Fibroblast of mammary gland (primary cell): ENCODE results near the gene PPP1R16B.

Source experiments
- DNase-seq: peaks from one replicate; pipeline ENCODE4 v3.0.0-alpha.2; 2010; ENCODE audit warnings: low read depth
- H3K4me3 ChIP-seq: 2 replicates; pipeline ENCODE4 v1.5.1; 2011; ENCODE audit warnings: low read depth, mild to moderate bottlenecking, low read length, moderate library complexity; ENCODE audit not compliant: control insufficient read depth
- TF ChIP-seq, protein P1 (sequence below): conservative IDR thresholded peaks from 2 replicates; pipeline ENCODE4 v1.5.1; 2011; ENCODE audit warnings: low read depth, low read length, inconsistent platforms; ENCODE audit not compliant: control insufficient read depth, insufficient read depth

The PPP1R16B gene

DNA sequence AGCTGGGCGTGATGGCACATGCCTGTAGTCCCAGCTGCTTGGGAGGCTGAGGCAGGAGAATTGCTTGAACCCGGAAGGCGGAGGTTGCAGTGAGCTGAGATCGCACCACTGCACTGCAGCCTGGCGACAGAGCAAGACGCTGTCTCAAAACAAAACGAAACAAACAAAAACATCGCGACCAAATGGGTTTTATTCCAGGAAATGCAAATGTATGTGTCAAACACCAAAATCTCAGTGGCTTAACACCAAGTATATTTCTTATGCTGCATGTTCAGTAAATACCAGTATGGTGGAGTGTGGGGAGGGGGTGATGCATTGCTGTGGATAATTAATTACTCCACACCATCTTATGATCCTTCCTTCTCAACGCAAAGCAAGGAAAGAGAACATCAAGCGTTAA is 29.1 kb upstream of the PPP1R16B start:
- H3K4me3 ChIP-seq = no peak overlapping the region
- no peak for DNase-seq
- TF ChIP-seq, protein P1, sequence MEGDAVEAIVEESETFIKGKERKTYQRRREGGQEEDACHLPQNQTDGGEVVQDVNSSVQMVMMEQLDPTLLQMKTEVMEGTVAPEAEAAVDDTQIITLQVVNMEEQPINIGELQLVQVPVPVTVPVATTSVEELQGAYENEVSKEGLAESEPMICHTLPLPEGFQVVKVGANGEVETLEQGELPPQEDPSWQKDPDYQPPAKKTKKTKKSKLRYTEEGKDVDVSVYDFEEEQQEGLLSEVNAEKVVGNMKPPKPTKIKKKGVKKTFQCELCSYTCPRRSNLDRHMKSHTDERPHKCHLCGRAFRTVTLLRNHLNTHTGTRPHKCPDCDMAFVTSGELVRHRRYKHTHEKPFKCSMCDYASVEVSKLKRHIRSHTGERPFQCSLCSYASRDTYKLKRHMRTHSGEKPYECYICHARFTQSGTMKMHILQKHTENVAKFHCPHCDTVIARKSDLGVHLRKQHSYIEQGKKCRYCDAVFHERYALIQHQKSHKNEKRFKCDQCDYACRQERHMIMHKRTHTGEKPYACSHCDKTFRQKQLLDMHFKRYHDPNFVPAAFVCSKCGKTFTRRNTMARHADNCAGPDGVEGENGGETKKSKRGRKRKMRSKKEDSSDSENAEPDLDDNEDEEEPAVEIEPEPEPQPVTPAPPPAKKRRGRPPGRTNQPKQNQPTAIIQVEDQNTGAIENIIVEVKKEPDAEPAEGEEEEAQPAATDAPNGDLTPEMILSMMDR = no peak

DNA sequence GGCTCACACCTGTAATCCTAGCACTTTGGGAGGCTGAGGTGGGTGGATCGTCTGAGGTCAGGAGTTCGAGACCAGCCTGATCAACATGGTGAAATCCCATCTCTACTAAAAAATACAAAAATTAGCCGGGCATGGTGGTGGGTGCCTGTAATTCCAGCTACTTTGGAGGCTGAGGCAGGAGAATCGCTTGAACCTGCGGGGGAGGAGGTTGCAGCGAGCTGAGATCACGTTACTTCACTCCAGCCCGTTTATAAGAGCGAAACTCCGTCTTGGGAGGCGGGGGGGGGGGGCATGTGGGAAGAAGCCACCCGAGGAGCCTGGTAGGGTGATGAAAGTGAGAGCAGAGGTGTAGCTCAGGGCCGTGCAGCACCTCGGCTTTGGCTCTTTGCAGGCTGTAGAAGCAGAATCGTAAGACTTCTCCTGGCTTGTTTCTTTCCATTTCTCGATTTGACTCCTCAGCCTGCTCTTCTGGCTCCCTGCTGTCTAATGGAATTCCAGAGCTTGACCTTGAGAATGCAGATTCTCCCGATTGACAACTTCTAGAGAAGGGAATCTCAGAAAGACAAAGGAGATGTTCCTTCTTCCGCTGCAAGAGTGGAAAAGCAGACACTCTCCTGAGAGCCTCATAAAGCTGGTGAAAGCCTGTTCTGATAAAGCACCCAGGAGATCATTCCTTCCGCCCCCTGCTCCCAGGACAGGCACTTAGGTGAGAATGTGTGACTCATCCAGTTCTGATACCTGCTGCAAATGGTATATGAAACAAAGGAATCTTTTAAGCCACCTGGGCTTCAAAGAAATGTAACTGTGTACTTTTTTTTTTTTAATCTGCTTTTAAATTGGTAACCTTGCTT is 26.0 kb upstream of the PPP1R16B start:
- TF ChIP-seq, protein P1 = no peak
- no peak overlapping the region for H3K4me3 ChIP-seq
- no peak for DNase-seq

DNA sequence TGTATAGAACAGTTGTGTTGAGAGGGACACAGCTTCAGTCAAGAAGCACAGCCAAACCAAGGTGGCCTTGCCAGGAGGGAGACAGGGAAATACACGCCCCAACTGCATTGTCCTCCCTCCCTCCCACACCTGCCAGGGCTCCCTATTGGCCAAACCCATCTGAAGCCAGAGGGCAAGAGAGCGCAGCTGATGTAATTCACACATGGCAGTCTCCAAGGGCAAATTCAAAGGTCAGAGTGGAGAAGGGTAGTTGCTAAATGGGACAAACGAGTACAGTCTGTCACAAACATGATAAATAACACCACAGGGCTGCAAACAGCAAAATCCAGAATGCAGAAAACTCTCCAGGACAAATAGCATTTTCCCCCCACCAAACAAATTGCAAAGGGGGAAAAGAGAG is 23.2 kb upstream of the PPP1R16B start:
- no peak for DNase-seq
- no peak overlapping the region for H3K4me3 ChIP-seq
- TF ChIP-seq, protein P1 = no peak

DNA sequence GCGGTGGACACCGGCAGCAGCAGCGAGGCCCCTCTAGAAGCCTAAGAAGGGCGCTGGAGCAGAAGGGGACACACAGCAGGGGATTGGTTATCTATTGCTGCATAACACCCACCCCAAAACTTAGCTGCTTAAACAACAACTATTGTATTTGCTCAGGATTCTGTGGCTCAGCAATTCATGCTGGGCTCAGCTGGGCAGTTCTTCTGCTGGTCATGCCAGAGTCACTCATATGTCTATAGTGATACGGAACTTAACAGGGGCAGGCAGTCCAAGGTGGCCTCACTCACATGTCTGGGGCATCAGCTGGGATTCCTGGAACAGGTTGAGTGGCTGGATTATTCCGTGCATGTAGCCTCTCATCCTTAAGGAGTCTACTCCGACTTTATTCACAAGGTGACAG is 17.6 kb upstream of the PPP1R16B start:
- H3K4me3 ChIP-seq = no peak overlapping the region
- TF ChIP-seq, protein P1 = no peak
- DNase-seq = no peak

DNA sequence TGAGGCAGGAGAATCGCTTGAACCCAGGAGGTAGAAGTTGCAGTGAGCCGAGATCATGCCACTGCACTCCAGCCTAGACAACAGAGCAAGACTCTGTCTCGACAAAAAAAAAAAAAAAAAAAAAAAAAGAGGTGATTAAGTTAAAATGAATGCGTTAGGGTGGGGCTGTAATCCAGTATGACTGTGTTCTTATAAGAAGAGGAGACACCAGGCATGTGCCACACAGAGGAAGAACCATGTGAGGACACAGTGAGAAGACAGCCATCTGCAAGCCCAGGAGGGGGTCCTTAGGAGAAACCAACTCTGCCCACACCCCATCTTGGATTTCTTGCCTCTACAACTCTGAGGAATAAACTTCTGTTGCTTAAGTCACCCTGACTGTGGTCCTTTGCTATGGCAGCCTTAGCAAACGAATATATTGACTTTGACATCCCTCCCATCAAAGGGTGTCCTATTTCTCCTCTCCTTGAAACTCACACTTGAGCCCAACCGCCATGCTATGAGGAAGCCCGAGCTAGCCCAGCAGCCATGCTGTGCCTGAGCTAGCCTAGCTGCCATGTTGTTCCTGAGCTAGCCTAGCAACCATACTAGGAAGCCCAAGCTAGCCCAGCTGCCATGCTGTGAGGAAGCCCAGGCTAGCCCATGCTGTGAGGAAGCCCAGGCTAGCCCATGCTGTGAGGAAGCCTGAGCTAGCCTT is 15.8 kb upstream of the PPP1R16B start:
- DNase-seq = peak; percentile 64
- TF ChIP-seq, protein P1 = no peak
- no peak overlapping the region for H3K4me3 ChIP-seq

GRCh38 chr20:38790200-38791053 is 15.1 kb upstream of the PPP1R16B start:
- H3K4me3 ChIP-seq = no peak overlapping the region
- TF ChIP-seq, protein P1 = peak; percentile 58
- DNase-seq = peak; percentile 53
